K562 (cell line): ENCODE data around the gene HSPA1B. TPM values are rescaled to one million over a fixed set of nuclear protein-coding genes. Genes with fewer than 3 reads are reported as not detected.

Source experiments
- BACH1 ChIP-seq: fragments of 200-800 bp; sonication (Bioruptor generic); IDR thresholded peaks from 2 replicates; pipeline ENCODE4 v1.6.1; 2016; ENCODE audit warnings: missing genetic modification characterization, missing compliant biosample characterization
- CBFA2T2 ChIP-seq: fragments of 450-650 bp; conservative IDR thresholded peaks from 2 replicates; pipeline ENCODE4 v1.6.1; 2017; ENCODE audit warnings: mild to moderate bottlenecking
- CC2D1A ChIP-seq: fragments of 450-650 bp; IDR thresholded peaks from 2 replicates; pipeline ENCODE4 v1.6.1; 2017; ENCODE audit warnings: mild to moderate bottlenecking
- ELF2 ChIP-seq: fragments of 250-450 bp; sonication (Bioruptor Pico); IDR thresholded peaks from 2 replicates; pipeline ENCODE4 v1.5.0; 2021; ENCODE audit warnings: mild to moderate bottlenecking
- EP400 ChIP-seq: fragments of 450-650 bp; IDR thresholded peaks from 2 replicates; pipeline ENCODE4 v1.6.1; 2017; ENCODE audit warnings: antibody characterized with exemption, mild to moderate bottlenecking, moderate library complexity
- KHSRP ChIP-seq: fragments of 450-650 bp; IDR thresholded peaks from 2 replicates; pipeline ENCODE4 v1.6.1; 2017
- MEF2A ChIP-seq: IDR thresholded peaks from 2 replicates; pipeline ENCODE4 v1.6.1; 2011; ENCODE audit warnings: low read depth, mild to moderate bottlenecking, low read length, moderate library complexity; ENCODE audit not compliant: control insufficient read depth
- MLLT1 ChIP-seq, 2 experiments: fragments of 450-650 bp; IDR thresholded peaks; 2 replicates each; pipeline ENCODE4 v1.6.1; 2016
- NCOR1 ChIP-seq: fragments of 450-650 bp; IDR thresholded peaks from 2 replicates; pipeline ENCODE4 v1.6.1; 2016; ENCODE audit warnings: mild to moderate bottlenecking, moderate library complexity
- NFRKB ChIP-seq: fragments of 450-650 bp; IDR thresholded peaks from 2 replicates; pipeline ENCODE4 v1.6.1; 2016; ENCODE audit warnings: low read depth
- NR0B1 ChIP-seq: fragments of 450-650 bp; IDR thresholded peaks from one replicate; pipeline ENCODE4 v1.6.1; 2018; ENCODE audit warnings: mild to moderate bottlenecking, moderate library complexity; ENCODE audit not compliant: partially characterized antibody
- PTTG1 ChIP-seq: fragments of 450-650 bp; IDR thresholded peaks from 2 replicates; pipeline ENCODE4 v1.6.1; 2016; ENCODE audit warnings: low read depth, mild to moderate bottlenecking, missing genetic modification characterization, missing compliant biosample characterization
- RBM14 ChIP-seq: fragments of 200-400 bp; formaldehyde crosslinking; IDR thresholded peaks from 2 replicates; pipeline ENCODE4 v1.6.1; 2018; ENCODE audit warnings: low read depth, mild to moderate bottlenecking, low read length, moderate library complexity, borderline replicate concordance; ENCODE audit not compliant: insufficient read depth
- SPI1 ChIP-seq: IDR thresholded peaks from 2 replicates; pipeline ENCODE4 v1.6.1; 2011; ENCODE audit warnings: low read depth, low read length, control low read depth, borderline replicate concordance
- TBP ChIP-seq: optimal IDR thresholded peaks from 2 replicates; pipeline ENCODE3; 2011; ENCODE audit warnings: low read depth, low read length, improper control_type of control experiment
- ZBTB7A ChIP-seq: IDR thresholded peaks from 2 replicates; pipeline ENCODE4 v1.6.1; 2011; ENCODE audit warnings: low read depth, mild to moderate bottlenecking, low read length, moderate library complexity, borderline replicate concordance; ENCODE audit not compliant: control insufficient read depth
- ZNF146 ChIP-seq: IDR thresholded peaks from one replicate; pipeline ENCODE4 v1.6.1; 2018; ENCODE audit warnings: missing compliant biosample characterization; ENCODE audit not compliant: unreplicated experiment
- ZNF316 ChIP-seq: fragments of 450-650 bp; IDR thresholded peaks from 2 replicates; pipeline ENCODE4 v1.6.1; 2016
- ZNF436 ChIP-seq: fragments of 250-450, 450-650 bp; sonication (Bioruptor Pico); formaldehyde crosslinking; IDR thresholded peaks from 2 replicates; pipeline ENCODE4 v1.7.0; 2020; ENCODE audit warnings: mild to moderate bottlenecking
- ZNF551 ChIP-seq: fragments of 250-450 bp; sonication (Bioruptor Pico); IDR thresholded peaks from 2 replicates; pipeline ENCODE4 v1.5.0; 2021; ENCODE audit warnings: mild to moderate bottlenecking, moderate library complexity
- ZNF592 ChIP-seq: fragments of 450-650 bp; IDR thresholded peaks from 2 replicates; pipeline ENCODE4 v1.6.1; 2017; ENCODE audit warnings: antibody characterized with exemption, mild to moderate bottlenecking
- ZNF696 ChIP-seq: fragments of 250-450 bp; sonication (Bioruptor Pico); conservative IDR thresholded peaks from 2 replicates; pipeline ENCODE4 v1.4.0; 2020; ENCODE audit warnings: mild to moderate bottlenecking, moderate library complexity
- polyA plus RNA-seq, 8 experiments: library from polyadenylated mRNA; depleted of rRNA in 4 of 8; stranded (reverse) in 5 of 8; unstranded in 3 of 8; fragments of >200 nt; fragmentation: Nextera tagmentation in 2 of 8; fragmentation: Illumina TruSeq in 1 of 8; extraction: Ambion mirVana in 2 of 8; extraction: Trizol in 1 of 8; gene quantifications; 2 replicates each; pipeline versions ENCODE4 v1.2.1 to v1.2.3, GENCODE V29; 2011 to 2014; ENCODE audit warnings: inconsistent platforms in 1 of 8, missing spikeins in 1 of 8
- total RNA-seq, 7 experiments: library from RNA; depleted of rRNA in 6 of 7; stranded (reverse); fragments of >200 nt in 6 of 7; fragmentation: Illumina TruSeq in 2 of 7; extraction: Trizol in 2 of 7; gene quantifications; 2 replicates each; pipeline versions ENCODE4 v1.2.1 to v1.2.3, GENCODE V29; 2011 to 2021; ENCODE audit warnings: low replicate concordance in 1 of 7

HSPA1B gene
- total and polyA plus RNA-seq, 9 of the 15 experiments (the other 6 are each of a cell fraction or from before 2014, with no cell fraction given), result 0.27 to 227 (median 51.2) TPM

GRCh38 chr6:31834367-31835250, 7.1 kb downstream of the HSPA1B start (continued):
- 0 out of 2 replicates have a peak, but pooled peaks have one; percentile 11 for TF ChIP-seq KHSRP
- no peak for TF ChIP-seq ZNF592
- peak; percentile 76; the same call in 1 of the 2 replicates for TF ChIP-seq ZNF696 (CRISPR knock-in tag)
- TF ChIP-seq EP400, result no peak
- TF ChIP-seq ZNF551 (CRISPR knock-in tag), result no peak
- peak; percentile 99; the same call in 1 of the 2 replicates for TF ChIP-seq RBM14
- no peak for TF ChIP-seq PTTG1 (tag)
- no peak for TF ChIP-seq TBP
- no peak for TF ChIP-seq ZNF146 (CRISPR knock-in tag)
- TF ChIP-seq ZNF436, result peak; percentile 74; the same call in 1 of the 2 replicates
- TF ChIP-seq ELF2 (CRISPR knock-in tag), result peak; percentile 79; the same call in 1 of the 2 replicates
- no peak for TF ChIP-seq MEF2A
- peak; percentile 97 for TF ChIP-seq NFRKB
- TF ChIP-seq BACH1 (tag), result peak; percentile 73; the same call in 1 of the 2 replicates
- peak; percentile 50 for TF ChIP-seq ZNF316
- TF ChIP-seq NCOR1, result no peak
- peak; percentile 77 for TF ChIP-seq CC2D1A
- peak; percentile 94 to 97 for TF ChIP-seq MLLT1 (IDR thresholded peaks at IDR 0.05)
- TF ChIP-seq NR0B1, result no peak
- TF ChIP-seq ZBTB7A, result peak; percentile 58; the same call in 1 of the 2 replicates
- no peak for TF ChIP-seq SPI1
- TF ChIP-seq CBFA2T2, result no peak
